ENCODE measurements around the gene TMEM9.

The TMEM9 gene

DNA sequence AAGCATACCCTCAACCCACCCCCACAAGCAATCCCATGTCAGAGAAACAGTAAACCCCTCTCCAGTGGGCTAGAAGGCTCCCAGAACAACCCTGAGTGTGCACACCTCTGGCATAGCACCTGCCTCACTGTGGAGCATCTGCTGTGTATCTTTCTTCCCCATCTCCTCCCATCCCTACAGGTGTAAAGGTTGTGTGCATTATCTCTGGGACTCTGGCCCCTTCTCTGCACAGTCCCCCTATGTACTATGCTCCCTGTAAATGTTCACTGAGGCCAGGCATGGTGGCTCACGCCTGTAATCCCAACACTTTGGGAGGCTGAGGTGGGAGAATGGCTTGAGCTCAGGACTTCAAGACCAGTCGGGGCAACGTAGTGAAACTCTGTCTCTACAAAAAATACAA is 41.3 kb downstream of the TMEM9 start:
- DNase-seq (no peak), ATAC-seq (no peak)
- peak overlapping the region in 1 of 2 donors; percentile 10 for H3K27ac Mint-ChIP-seq
- no peaks in the 10 kb centered on the region for H3K9me3 Mint-ChIP-seq
- peaks cover 9% of the 10 kb centered on the region for H3K4me1 Mint-ChIP-seq
- peaks cover 7% of the 10 kb centered on the region for H3K27me3 Mint-ChIP-seq
- H3K4me3 Mint-ChIP-seq: peak overlapping the region in 1 of 2 donors; percentile 20

DNA sequence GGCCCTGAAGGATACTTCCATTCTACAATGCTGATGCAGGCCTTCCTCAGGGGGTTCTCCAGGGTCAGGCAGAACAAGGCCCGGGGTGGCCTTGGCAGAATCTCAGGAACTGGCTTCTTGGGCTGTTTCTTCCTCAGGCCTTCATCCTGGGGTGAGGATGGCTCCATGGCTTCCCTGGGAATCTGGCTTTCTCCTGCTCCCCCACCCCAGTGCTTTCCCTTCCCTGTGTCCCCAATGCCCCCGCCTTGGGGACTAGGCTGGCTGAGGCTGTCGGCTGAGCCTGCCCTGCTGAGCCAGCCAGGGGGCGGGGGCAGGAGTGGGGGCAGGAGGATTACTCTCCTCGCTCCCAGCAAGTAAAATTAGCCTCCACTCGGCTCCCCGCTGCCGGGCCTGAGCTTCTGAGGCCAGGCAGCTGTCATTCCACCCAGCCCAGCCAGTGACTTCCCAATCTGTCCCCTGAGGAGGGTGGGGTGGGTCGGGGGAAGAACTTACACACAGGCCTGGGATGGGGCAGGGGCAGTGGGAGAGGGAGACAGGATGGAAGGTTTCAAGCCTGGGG is 42.0 kb downstream of the TMEM9 start, which contains the start of gene CACNA1S:
Gene CACNA1S (minus strand): TSS at position 254 of the 559 bp plus-strand sequence. CDS start 87 bp downstream, at position 167.
- H3K4me3 Mint-ChIP-seq: peak within 1 kb of the TSS in 1 of 2 donors; percentile 20
- no peaks in the 10 kb centered on the region for H3K9me3 Mint-ChIP-seq
- DNase-seq: no peak

DNA sequence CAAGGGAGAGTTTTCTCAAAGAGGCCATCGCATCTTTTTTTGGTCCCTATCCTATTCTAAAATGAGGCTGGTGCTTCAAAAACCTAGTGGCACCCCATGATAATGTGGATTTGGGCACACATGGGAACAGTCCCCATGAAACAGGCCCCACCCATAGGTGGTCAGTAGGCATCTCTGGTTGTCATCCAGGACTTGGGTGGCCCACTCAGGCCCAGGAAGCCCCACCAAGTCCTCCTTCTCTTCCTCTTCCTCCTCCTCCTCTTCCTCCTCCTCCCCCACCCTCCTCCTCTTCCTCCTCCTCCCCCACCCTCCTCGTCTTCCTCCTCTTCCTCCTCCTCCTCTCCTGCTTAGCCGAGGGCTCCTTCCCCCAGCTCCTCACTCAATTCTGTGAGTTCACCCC is 42.6 kb downstream of the TMEM9 start:
- Mint-ChIP-seq H3K27me3 (peaks cover 7% of the 10 kb centered on the region), H3K4me1 (peaks cover 9% of the 10 kb centered on the region), H3K9me3 (no peaks in the 10 kb centered on the region), H3K4me3 (no peak overlapping the region), H3K27ac (peak overlapping the region in 1 of 2 donors; percentile 73)
- no peak for ATAC-seq
- DNase-seq: no peak

More for the DNA sequence above, 42.0 kb downstream of the TMEM9 start, which contains the start of gene CACNA1S:
- H3K27ac Mint-ChIP-seq: peak within 1 kb of the TSS; percentile 10 to 73
- peaks cover 7% of the 10 kb centered on the region for H3K27me3 Mint-ChIP-seq
- no peak for ATAC-seq
- H3K4me1 Mint-ChIP-seq: peaks cover 9% of the 10 kb centered on the region

DNA sequence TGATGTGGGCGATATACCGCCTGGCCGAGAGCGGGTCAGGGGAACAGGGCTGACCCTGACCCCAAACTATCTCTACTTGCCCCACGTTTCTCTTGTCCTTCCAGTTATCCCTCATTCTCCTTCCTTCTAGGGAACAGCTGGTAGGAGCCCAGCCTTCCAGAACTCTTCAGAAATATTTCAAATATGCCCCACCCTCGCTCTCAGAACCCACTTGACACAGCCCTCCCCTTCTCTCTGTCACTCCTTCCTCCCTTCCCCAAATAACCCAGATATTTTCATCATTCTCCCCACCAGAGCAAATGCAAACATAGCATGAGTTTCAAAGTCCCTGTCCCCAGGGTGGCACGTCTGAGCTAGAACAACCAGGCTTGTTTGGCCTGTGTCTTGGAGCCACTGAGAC is 43.1 kb downstream of the TMEM9 start:
- no peaks in the 10 kb centered on the region for H3K9me3 Mint-ChIP-seq
- peaks cover 9% of the 10 kb centered on the region for H3K4me1 Mint-ChIP-seq
- H3K4me3 Mint-ChIP-seq: no peak overlapping the region
- no peak overlapping the region for H3K27ac Mint-ChIP-seq
- DNase-seq (no peak), ATAC-seq (no peak)
- peaks cover 7% of the 10 kb centered on the region for H3K27me3 Mint-ChIP-seq

DNA sequence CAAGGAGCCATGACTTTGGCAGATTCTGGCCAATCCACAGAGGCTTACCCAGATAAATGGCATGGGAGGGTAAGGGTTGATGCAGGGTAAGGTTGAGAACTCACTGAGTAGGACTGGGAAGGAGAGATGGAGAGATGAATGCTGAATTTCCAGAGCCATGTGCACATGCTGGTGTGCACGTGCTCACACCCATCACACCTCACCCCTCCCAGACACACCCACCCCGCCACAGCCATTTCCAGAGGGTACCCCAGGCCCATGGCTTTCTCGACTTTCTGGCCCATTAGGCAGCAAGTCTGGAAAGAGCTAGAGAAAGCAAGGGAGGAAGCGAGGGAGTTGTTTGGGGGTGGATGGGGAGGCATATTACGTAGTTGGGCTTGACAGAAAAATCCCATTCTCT is 43.7 kb downstream of the TMEM9 start:
- no peak overlapping the region for H3K4me3 Mint-ChIP-seq
- no peak for ATAC-seq
- H3K9me3 Mint-ChIP-seq: no peaks in the 10 kb centered on the region

DNA sequence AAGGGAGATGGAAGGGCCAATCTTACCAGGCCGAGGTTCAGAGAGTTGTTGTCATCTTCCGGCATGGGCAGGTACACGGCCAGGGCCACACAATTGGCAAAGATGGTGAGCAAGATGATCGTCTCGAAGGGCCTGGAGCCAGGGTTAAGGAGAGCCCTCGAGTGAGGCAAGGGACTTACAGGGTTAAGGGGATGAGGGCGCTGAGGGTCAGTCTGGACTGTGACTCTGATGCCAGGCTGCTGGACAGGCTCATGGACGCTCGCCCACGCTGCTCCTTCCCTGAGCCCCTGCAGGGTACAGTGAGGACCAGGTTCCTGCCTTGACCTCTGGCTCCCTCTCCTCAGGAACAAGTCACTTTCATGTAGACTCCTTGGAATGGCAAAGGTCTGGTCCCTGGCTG is 44.1 kb downstream of the TMEM9 start:
- Mint-ChIP-seq H3K27ac (no peak overlapping the region), H3K4me1 (peaks cover 9% of the 10 kb centered on the region), H3K27me3 (peaks cover 7% of the 10 kb centered on the region), H3K9me3 (no peaks in the 10 kb centered on the region), H3K4me3 (no peak overlapping the region)
- ATAC-seq (no peak), DNase-seq (no peak)

More for the DNA sequence above, 43.7 kb downstream of the TMEM9 start:
- DNase-seq: no peak
- H3K27ac Mint-ChIP-seq: no peak overlapping the region
- peaks cover 9% of the 10 kb centered on the region for H3K4me1 Mint-ChIP-seq
- peaks cover 7% of the 10 kb centered on the region for H3K27me3 Mint-ChIP-seq

DNA sequence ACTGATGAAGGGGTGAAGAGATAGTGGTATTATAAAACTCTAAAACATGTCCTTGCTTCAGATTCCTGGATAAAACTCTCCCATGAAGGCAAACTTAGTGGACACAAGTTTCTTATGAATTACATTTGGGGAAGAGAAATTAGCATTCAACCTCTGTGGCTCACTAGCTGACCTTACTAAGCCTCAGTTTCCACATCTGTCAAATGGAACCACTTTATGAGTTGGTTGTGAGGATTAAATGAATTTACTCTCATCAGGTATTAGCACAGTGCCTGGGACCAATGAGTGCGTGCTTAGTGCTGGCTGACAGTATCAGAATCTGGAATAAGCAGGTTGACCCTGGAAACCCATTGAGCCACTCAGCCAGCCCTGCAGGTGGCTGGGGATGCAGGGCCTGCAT is 44.6 kb downstream of the TMEM9 start:
- Mint-ChIP-seq H3K9me3 (no peaks in the 10 kb centered on the region), H3K27ac (no peak overlapping the region), H3K4me3 (no peak overlapping the region), H3K4me1 (peaks cover 4% of the 10 kb centered on the region), H3K27me3 (peaks cover 3% of the 10 kb centered on the region)
- ATAC-seq: no peak
- no peak for DNase-seq

DNA sequence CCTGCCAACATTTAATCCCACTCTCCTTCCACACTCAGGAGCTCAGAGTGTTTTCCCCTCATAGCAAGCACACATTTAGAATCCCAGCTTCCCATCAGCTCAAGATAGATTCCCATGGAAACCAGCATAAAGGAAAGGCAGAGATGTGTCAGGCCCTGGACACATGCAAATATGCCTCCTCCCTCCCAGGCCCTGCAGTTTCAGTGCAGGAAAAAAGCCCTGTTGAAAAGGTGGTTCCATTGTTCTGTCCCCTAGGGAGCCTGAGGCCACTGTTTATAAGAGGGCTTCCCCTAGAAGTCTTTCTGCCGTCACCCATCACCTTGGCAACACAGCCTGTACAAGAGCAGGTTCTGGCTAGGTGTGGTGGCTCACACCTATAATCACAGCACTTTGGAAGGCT is 45.7 kb downstream of the TMEM9 start:
- no peaks in the 10 kb centered on the region for H3K9me3 Mint-ChIP-seq
- H3K27ac Mint-ChIP-seq: no peak overlapping the region
- H3K27me3 Mint-ChIP-seq: no peaks in the 10 kb centered on the region
- DNase-seq: no peak
- no peak overlapping the region for H3K4me3 Mint-ChIP-seq
- ATAC-seq: no peak
- H3K4me1 Mint-ChIP-seq: no peaks in the 10 kb centered on the region

DNA sequence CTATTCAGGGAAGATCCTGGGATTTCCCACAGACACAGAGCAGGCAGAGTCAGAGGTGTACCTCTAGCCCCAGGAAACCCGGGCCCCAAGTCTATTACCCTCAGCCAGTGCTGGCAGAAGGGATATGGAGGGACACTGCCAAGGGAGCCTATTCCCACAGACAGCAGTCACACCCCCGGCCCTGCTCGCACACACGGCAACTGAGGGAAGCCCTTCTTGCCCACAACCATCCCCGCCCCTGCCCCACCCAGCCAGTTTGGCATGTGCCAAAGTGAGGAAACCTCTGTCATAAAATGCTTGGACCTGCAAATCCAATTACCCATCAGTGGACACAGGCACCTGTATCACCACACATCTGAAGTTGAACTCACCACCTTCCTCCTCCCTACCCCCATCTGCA is 48.6 kb downstream of the TMEM9 start:
- ATAC-seq (no peak), DNase-seq (no peak)
- Mint-ChIP-seq H3K4me1 (no peaks in the 10 kb centered on the region), H3K9me3 (no peaks in the 10 kb centered on the region), H3K4me3 (no peak overlapping the region), H3K27me3 (no peaks in the 10 kb centered on the region), H3K27ac (no peak overlapping the region)

DNA sequence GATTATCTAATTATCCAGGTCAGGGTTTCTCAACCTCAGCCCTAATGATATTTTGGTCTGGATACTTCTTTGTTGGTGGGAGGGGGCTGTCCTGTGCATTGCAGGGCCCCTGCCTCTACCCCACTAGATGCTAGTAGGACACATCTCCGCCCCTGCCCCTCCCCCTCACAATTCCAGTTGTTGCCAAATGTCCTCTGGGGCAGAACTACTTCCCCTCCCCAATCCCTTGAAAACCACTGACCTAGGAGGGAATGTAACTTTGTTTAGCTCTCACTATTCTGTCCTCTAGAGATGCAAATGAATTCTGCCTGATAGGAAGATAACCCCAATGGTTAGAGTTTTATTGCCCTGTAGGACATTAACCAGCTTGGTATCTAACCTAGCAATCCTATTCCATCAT is 50.1 kb downstream of the TMEM9 start:
- no peak for ATAC-seq
- no peaks in the 10 kb centered on the region for H3K27me3 Mint-ChIP-seq

DNA sequence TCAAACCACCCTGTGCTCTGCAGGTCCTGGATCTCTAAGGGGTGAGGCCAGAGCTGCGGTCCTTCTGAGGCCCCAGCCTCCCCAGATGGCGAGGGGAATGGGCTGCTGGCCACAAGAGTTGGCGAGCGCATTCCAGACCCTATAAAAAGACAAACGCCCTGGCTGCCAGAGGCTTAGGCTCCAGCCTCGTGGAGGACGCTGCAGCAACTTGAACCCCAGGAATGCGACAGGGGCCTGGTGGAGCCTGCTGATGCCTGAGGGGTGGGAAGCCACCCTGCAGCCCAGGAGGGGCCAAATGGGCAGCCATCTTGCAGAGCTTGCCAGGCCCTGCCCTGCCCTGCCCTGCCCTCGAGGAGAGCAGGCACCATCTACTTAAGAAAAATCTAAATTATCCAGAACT is 50.6 kb downstream of the TMEM9 start:
- H3K4me1 Mint-ChIP-seq: no peaks in the 10 kb centered on the region
- no peaks in the 10 kb centered on the region for H3K27me3 Mint-ChIP-seq
- H3K27ac Mint-ChIP-seq: no peak overlapping the region
- H3K9me3 Mint-ChIP-seq: no peaks in the 10 kb centered on the region
- no peak for ATAC-seq
- H3K4me3 Mint-ChIP-seq: no peak overlapping the region
- no peak for DNase-seq

More for the DNA sequence above, 50.1 kb downstream of the TMEM9 start:
- Mint-ChIP-seq H3K4me3 (no peak overlapping the region), H3K4me1 (no peaks in the 10 kb centered on the region), H3K27ac (no peak overlapping the region), H3K9me3 (no peaks in the 10 kb centered on the region)
- DNase-seq: no peak

DNA sequence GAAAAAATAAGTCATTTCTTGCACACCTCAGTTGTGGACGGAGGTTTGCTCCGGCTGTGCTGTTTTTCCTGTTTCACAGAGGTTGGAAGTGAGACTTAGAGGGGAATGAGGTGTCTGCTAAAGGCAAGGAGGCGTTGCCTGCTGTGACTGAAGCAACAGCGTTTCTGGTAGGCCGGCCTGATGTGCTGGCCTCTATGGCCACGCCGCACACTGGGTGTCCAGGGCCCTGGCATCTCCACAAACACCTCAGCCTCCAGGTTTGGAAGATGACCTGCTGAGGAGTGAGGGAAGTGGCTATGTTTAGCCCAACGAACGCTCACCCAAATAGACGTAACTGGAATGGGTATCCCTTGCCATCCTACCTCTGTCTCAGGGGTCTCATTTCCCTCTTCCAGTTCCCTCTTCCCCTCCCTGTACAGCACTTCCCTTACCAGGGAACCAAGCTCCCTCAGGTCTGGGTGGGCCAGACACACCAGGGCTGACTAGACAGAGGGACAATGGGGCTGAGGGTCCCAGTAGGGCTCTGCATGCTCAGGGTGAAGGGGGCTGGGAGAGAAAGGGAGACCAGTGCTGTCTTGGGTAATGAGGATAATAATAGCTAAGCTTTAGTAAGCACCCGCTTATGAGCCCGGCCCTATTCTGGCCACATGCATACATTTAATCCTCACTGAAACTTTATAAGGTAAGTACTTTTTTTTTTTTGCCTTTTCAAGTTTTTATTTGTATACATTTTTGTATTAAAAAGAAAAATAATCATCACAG is 53.9 kb downstream of the TMEM9 start:
- Mint-ChIP-seq H3K27ac (no peak overlapping the region), H3K4me3 (no peak overlapping the region), H3K9me3 (no peaks in the 10 kb centered on the region), H3K4me1 (no peaks in the 10 kb centered on the region), H3K27me3 (no peaks in the 10 kb centered on the region)
- DNase-seq (no peak), ATAC-seq (no peak)

DNA sequence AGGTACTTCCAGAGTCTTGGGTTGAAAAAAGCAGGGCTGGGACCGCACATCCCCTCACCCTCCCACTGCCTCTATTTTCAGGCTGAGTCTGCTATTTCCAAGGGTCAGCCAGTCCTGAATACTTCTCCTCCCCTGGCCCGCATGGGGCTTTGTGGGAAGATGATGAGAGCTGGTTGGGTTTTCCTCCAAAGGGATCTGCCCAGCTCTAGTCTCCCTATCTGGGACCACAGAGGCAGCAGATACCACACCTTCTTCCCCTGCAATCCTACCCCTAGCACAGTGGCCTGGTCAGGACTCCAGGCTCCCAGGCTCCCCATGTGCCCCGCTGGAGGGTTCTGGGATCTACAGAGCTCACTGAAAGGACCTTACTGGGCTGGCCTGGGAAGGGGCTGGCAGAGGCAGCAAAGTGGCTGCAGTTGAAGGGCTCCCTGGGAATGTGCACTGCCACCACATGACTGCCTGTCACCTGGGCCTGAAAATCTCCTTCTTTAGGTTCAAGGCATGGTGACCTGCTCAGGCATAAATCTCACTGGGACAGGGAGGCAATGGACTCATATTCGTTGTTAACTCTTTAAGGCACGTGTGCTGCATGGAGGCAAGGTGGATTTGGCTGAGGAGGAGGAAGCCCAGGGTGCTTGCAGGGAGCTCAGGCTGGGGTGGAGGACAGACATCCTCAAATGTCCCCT is 55.1 kb downstream of the TMEM9 start:
- DNase-seq (no peak), ATAC-seq (no peak)
- no peaks in the 10 kb centered on the region for H3K9me3 Mint-ChIP-seq
- no peaks in the 10 kb centered on the region for H3K27me3 Mint-ChIP-seq
- no peak overlapping the region for H3K4me3 Mint-ChIP-seq
- no peak overlapping the region for H3K27ac Mint-ChIP-seq
- no peaks in the 10 kb centered on the region for H3K4me1 Mint-ChIP-seq

DNA sequence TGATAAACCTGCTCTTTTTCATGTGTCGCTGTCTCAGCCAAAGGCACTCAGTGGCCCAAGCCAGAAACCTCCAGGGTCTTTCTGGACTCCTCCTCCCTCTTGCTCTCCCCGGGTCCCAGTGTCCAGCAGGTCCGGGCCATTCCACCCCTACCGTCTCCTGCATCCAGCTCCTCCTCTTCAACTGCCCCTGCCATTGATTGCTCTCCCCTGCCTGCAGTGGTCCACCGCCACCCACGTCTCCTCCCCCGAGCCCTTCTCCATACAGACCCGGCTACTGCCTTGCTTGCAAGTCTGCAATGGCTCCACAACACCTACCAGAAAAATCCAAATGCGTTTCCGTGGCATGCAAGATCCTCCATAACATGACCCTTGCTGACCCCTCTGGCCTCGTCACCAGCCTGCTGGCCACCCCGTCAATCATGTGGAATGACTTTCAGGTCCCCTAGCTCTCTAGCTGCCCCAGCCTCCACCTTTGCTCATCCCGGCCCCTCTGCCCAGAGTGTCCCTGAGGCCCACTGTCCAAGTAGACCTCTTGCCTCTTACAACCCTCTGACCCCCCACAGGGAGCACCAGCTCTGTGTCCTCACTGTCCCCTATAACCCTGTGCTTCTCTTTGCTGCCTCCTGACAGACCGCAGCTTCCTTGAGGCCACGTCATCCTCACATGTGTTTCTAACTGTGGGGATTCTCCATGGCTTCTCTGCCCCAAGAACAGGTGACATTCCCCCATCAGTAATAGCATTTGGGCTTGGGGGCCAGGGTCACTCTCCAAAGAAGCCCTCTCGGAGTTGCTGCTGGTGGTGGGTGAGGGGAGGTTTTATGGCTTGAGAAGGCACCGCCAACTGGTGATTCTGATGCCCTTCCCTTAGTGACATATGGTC is 57.1 kb downstream of the TMEM9 start:
- no peak overlapping the region for H3K27ac Mint-ChIP-seq
- DNase-seq (no peak), ATAC-seq (no peak)
- no peak overlapping the region for H3K4me3 Mint-ChIP-seq
- H3K9me3 Mint-ChIP-seq: no peaks in the 10 kb centered on the region
- no peaks in the 10 kb centered on the region for H3K4me1 Mint-ChIP-seq
- H3K27me3 Mint-ChIP-seq: no peaks in the 10 kb centered on the region

DNA sequence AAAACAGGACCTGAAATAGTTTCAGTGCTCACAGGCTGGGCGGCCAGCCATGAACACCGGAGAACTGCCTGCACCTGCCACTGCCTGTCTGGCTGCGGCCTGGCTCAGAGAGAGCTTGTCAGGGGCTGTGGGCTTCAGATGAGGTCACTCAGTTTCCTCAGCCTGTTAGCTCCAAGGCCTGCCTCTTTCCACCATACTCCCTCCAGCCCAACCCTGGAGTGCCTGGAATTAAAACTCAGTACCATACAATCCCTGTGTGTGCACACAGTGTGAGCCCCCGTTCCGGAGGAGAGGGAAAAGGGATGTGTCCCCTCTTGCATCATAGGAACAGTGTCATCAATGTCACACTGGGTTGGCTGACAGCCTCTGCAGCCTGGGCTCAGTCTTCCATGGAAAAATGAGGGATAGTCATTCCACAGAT is 58.2 kb downstream of the TMEM9 start:
- no peak overlapping the region for H3K4me3 Mint-ChIP-seq
- no peaks in the 10 kb centered on the region for H3K27me3 Mint-ChIP-seq
- DNase-seq (no peak), ATAC-seq (no peak)
- H3K4me1 Mint-ChIP-seq: no peaks in the 10 kb centered on the region
- no peak overlapping the region for H3K27ac Mint-ChIP-seq
- no peaks in the 10 kb centered on the region for H3K9me3 Mint-ChIP-seq

Data from stimulated activated naive CD8-positive, alpha-beta T cell treated with anti-CD3 and anti-CD28 coated beads, Interleukin-15, amount 100 ng/mL, for 72 hours (primary cell).